Measurements from ENCODE around the gene SLC16A12. TPM values are rescaled to one million over a fixed set of nuclear protein-coding genes. Genes with fewer than 3 reads are reported as not detected.

Gene SLC16A12, protein sequence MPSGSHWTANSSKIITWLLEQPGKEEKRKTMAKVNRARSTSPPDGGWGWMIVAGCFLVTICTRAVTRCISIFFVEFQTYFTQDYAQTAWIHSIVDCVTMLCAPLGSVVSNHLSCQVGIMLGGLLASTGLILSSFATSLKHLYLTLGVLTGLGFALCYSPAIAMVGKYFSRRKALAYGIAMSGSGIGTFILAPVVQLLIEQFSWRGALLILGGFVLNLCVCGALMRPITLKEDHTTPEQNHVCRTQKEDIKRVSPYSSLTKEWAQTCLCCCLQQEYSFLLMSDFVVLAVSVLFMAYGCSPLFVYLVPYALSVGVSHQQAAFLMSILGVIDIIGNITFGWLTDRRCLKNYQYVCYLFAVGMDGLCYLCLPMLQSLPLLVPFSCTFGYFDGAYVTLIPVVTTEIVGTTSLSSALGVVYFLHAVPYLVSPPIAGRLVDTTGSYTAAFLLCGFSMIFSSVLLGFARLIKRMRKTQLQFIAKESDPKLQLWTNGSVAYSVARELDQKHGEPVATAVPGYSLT
- total RNA-seq (2014; rRNA removed; shearing (Covaris generic)), result under 0.01 and 0.12 TPM in 2 replicates

DNA sequence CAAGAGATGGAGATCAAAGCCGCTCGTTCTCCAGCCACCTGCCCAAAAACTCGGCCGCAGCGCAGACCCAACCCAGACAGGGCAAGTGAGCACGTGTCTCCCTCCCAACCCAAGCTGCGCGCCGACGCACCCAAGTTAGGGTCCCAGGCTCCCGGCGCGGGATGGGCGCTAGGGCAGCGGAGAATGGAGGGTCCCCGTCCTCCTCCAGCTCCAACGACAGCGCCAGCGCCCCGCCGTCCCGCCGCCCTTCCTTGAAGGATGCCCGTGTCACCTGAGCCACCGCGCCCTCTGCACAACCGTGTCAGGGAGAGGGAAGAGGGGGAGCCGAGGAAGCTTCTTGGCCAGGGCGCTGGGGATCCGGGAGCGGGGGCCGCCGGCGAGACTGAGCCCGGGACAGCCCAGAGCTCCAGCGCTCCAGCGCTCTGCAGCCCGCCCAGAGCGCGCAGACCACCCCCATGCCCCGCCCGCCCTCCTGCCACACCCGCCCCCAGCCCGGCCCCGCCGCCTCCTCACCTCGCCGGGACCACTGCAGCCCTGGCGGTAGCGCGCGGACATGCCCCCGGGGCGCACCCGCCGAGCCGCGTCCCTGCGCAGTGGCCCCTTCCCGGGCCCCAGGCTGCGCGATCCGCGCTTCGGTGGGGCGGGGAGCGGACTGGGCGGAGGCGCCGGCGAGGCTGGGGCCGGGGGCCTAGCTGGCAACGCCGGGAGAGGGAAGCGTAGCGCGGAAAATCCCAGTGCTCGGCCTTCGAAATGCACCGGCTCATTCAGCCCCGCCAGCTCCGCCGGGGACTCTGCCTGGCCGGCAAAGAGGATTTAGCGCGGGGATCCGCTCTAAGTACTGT lies at the start of gene SLC16A12:
Gene SLC16A12, minus strand, starts transcription at position 424 of the 842 bp plus-strand sequence. CDS start 73,016 bp downstream, outside the sequence.
- no peak for DNase-seq (ENCODE audit: low read depth)

DNA sequence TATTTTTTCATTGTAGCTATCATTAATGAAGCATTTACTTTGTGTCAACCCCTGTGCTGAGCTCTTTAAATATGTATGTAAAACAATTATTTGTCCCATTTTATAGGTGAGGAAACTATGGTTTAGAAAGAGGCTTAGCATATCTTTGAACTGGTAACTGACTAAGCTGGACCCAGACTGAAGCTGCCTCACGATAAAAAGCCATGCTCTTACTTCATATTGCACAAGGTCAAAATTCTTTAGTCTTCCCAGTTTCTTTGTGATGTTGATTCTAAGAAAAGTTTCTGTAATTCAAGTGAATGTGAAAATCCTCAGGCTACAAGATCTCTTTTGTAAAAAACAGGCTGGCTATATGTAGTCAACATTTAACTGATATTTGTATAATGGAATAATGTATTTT lies 46.6 kb upstream of the SLC16A12 start:
- no peak for DNase-seq (ENCODE audit: low read depth)

DNA sequence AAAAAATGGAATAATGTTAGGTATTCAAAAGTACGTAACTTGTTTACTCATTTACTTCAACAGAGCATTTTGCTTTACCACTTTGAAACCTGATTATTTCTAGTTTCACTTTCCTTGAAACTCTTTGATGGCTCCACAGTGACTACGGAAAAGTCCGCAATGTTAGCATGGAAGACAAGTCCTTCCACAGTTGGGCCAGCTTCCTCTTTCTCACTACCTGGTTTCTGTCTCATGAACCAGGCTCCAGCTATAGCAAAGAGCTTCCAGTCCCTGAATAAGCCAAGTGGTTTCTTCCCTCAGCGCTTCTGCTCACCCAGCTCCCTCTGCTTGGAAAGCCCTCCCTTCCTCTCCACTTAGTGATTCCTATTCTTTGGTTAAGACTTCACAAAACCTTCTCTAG lies 44.8 kb upstream of the SLC16A12 start:
- DNase-seq (ENCODE audit: low read depth), result no peak

DNA sequence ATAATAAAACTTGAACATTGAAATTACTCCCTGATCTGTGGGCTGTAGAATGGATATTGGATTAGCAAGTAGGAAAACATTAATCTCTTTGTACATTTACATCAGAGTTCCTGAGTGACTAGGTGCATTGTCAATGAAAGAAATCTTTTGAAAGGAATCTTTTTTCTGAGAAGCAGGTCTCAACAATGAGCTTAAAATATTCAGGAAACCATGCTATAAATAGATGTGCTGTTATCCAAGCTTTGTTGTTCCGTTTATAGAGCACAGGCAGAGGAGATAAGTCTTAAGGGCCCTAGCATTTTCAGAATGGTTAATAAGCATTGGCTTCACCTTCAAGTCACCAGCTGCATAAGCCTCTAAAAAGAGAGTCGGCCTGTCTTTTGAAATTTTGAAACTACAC lies 41.3 kb upstream of the SLC16A12 start:
- no peak for DNase-seq (ENCODE audit: low read depth)

DNA sequence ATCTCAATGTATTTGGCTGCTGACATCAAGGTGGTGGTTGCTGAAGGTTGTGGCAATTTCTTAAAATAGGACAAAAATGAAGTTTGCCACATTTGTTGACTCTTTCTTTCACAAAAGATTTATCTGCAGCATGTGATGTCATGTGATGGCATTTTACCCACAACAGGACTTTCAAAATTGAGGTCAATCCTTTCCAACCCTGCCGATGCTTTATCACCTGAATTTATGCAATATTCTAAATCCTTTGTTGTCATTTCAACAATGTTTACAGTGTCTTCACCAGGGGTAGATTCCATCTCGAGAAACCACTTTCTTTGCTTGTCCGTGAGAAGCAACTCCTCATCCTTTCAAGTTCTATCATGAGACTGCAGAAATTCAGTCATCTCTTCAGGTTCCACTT lies 40.6 kb upstream of the SLC16A12 start:
- DNase-seq (ENCODE audit: low read depth), result no peak

DNA sequence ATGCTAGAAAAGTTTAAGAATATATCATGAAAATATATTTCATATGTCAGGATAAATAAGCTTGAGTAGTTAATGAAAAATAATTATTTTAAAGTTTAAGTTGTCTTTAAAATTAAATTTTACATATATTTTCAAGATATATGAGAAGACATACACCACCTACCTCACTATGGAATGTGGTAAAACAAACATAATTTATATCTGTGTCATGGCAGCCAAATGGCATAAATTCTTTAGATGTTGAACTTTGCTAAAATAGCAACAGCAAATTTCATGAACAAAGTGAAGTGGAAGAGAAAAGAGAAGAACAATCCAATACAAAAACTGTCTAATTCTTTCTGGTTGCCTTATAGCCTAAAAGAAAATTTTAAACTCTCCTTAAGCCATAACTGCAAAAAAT lies 39.6 kb upstream of the SLC16A12 start:
- DNase-seq (ENCODE audit: low read depth), result no peak

DNA sequence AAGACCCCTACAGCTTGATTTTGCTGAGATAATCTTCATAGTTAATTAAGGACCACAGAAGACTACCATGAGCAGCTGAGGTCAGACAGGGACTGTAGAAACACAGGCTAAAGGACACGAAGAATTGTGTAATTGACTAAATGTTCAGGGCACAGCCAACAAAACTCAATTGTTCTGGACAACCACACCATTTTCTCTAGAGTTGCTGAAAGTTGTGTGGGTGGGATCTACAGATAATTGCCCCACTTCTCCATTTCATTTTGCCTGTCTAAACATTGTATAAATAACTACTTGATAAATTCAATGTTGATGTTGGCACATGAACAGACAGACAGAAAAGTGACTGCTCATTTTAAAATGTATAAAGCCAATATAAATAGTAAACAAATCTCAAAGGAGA lies 39.0 kb upstream of the SLC16A12 start:
- DNase-seq (ENCODE audit: low read depth), result peak; percentile 3

DNA sequence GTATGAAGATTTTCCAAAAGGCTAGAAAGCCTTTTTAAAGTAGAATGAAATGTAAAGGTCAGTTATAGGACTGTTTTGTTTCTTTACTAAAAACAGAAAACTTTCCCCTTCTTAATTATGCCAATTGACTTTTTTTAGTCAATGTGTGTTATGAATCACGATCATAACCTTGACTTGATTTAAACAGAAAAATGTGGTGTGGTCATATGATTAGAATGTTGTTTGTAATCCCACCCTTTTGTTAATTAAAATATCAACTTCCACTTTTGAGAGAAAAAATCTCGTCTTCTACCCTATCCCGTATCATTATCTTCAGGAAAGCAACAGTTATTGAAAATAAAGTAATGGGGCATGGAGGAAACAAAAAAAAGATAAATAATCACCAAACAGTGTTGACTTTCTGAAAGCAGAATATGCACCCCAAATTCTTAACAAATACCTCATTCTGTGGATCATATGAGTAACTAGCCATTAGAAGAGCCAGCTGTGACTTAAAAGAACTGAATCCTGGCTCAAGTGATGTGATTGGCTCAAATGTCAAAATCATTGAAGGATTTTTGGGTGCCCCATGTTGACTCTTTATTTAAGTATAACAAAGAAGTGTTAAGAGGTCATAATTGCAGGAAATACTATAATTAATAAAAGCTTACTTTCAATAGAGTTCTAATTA lies 32.3 kb upstream of the SLC16A12 start:
- DNase-seq (ENCODE audit: low read depth), result no peak

DNA sequence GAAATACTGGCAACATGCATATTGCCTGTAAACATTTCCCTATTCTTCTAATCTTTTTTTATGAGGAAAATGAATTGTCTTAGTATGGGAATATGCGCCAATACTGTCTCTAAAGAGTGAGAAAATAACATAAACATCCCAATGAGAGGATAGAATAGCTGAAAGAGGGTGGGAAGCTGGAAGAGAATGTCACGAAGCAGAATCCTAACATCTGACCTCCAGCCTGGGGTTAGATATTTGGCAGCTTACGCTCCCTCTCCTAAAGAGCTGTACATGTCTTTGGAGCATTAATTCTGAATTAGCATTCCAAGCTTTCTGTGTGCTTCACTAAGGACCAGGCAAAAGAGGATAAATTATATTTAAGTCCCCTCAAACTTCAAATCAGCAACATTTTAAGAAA lies 31.6 kb upstream of the SLC16A12 start:
- DNase-seq (ENCODE audit: low read depth), result no peak

DNA sequence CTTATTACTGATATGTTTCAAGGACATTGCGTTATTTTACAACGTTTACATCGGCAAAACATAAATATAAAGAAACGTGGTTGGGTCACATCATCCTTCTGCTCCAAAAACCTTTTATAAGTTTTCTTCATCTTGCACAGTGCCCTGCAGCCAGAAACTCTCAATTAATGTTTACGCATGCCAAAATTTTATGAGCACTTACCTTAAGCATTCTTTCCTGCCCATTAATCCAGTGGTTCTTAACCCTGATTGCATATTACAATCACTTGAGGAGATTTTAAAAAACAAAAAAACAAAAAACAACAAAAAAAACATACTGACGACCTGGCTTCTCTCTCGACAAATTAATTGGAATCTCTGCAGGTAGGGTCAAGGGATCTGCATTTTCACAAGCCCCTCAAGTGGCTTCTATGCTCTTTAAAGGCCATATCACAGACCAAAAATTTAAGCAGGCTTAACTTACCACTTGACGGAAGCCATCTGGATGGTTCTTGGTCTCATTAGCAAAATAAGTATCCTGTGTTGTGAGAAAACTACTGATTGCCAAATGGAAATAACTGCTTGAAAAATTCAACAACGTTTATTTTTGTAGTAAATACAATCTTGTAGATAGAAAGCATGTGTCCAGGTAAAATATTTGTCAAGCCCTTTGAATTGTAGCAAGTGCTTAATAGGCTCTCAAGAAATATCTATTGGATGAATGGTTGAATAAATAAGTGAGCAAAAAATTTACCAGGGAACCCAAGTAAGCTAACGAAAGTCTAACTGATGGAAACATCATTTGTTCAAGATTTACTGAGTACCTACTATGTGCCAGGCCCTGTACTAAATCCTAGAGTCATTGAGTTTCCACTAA lies 30.9 kb upstream of the SLC16A12 start:
- no peak for DNase-seq (ENCODE audit: low read depth)

DNA sequence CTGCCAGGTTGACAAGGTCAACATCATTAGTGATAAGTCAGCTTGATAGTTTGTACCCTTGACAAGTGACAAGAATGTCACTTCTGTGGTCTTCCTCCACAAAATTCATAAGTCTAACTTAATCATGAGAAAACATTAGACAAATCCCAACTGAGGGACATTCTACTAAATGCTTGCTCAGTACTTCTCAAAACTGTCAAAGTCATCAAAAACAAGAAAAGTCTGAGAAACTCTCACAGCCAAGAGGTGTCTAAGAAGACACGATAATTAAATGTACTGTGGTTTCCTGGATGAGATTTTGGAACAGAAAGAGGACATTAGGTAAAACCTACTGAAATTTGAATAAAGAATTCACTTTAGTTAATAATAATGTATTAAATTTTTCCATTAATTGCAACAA lies 29.8 kb upstream of the SLC16A12 start:
- no peak for DNase-seq (ENCODE audit: low read depth)

DNA sequence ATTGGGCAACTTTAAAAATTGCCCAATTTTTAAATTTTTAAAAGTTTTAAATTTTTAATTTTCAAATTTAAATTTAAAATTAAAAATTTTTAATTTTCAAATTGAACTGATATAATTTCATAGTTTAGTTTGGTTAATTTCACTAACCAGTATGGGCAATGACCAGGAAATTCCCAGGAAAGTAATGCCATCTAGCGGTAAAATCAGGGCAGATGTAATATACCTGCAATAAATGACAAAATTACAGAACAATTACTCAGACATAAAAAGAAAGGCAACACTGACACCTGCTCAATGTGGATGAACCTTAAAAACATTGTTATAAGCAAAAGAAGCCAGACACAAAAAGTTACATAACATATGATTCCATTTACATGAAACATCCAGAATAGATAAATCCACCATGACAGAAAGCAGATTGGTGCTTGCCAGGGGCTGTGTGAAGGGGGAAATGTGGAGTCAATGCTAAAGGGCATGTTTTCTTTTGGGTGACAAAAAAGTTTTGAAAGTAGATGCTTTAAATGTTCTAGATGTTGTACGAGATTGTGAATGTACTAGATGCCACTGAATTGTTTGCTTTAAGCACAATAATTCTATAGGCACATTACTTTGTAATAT lies 28.6 kb upstream of the SLC16A12 start:
- peak; percentile 48 for DNase-seq (ENCODE audit: low read depth)

DNA sequence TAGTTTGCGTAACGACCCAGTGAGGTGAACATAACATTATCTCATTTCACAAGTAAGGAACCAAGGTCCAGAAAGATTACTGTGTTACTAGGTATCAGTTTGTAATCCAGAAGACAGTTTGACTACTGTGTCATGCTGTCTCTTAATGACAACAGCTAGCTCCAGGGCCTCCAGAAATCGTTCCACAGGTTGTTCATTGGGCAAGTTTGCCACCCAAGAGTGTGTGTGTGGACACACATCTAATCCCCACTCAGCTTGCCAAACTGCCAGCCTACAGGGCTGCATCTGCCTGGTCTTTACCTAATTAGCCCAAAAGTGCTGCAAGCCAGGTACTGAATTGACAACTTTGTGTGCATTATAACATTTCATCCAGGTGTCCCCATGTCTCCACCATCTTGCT lies 27.9 kb upstream of the SLC16A12 start:
- DNase-seq (ENCODE audit: low read depth), result no peak

DNA sequence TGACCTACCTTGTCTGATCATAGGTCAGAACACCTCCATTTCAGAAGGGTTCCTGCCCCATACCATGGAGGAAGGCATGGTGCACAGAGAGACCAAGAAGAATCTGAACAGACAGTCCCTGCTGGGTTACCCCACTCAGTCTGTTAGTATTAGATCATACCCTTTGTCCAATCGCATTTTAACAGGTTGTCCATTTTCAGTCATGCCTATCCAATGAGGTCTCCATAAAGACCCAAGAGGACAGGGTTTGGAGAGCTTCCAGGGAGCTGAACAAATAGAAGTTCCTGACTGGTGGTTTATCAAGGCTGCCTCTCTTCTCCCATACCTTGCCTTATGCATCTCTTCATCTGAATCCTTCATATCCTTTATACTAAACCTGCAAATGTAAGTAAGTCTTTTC lies 21.2 kb upstream of the SLC16A12 start:
- DNase-seq (ENCODE audit: low read depth), result no peak

DNA sequence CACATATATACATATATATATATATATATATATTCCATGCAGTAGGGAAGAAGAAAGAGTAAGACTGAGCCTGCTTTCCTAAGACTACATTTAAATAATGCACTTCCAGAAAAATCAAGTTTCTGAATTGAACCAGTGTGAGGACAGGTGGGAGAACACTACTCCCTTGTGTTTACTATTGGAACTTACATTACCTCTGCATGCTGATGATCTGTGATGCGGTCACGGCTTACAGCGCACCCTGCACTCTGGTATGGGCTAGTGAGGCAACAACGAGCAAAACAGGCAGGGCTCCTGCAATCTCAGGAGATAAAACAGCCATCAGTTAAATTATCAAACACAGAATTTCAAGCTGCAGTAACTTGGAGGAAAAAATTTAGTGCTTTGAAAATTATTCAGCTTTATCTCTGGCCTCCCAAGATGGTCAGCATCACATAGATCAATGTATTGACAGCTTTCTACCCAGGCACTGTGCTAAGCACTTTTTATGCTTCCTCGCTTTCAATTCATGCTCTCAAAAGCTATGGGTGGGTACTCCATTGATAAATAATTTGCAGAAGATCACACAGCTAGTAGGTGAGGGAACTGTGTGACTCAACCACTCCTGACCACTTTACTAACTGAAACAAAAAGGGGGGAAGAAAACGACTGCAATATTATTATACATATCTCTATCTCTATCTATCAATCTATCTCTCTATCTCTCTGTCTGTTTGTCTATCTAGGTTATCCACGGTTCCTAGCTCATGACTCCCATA lies 20.5 kb upstream of the SLC16A12 start:
- DNase-seq (ENCODE audit: low read depth), result peak; percentile 21

DNA sequence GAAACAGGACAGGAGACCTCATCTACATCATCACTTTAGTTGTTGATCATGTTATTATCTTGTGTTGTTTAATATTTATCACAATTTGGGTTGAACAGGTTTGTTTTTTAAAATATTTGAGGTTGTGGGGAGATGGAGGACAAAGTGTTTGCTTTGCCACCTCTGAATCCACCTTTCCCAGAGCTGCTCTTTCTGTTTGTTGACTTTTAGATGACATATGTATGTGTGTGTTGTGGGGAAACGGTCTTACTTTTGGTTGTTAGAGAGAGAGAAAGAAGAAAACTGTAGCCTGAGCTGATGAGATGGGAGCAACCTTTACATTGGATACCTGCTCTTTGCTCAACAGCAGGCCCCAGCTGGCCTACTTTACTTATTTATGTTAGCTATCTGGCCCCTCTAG lies 19.0 kb upstream of the SLC16A12 start:
- no peak for DNase-seq (ENCODE audit: low read depth)

DNA sequence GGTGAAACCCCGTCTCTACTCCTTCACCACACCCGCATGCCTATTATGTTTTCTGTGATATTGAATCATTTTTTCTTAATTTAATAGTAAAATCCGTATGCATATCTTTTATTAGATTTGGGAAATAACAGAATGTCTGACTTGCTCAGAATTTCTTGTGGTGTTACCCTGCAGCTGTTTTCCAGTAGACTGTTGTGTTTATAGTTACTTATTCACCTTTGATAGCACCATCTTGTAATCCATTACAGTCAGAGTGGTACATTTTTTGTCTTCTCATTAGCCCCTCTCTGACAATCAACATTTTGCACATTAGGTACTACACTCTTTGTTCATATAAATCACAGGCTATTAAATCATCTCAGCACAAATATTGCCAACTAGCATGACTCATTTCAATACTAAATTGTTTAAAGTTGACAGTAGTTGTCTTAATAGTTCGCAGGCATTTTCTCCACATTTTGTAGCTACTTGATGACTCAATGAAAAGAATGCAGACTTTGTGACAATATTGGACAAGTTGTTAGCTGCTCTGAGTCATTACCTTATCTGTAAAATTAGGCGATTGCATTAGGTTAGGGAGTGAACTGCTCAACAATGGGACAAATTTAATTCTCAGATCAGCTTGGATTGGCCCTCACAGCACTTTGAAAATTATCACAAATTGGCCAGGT lies 17.8 kb upstream of the SLC16A12 start:
- DNase-seq (ENCODE audit: low read depth), result peak; percentile 86

DNA sequence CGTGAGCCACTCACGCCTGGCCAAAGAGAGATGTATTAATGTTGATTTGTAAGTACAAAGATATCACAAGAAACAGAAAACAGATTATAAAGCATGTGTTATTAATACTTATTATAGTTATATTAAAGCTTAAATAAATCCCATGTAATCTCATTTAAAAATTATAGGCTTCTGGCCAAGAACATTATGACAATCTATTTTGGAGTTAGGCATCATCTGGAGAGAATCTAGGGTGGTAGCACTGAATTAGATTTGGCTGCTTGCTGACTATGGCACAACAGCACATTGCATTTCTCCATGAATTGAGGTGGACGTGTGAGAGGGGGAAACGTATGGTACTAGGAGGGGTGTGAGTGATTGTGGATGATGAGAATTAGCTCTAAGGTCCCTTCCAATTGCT lies 16.8 kb upstream of the SLC16A12 start:
- DNase-seq (ENCODE audit: low read depth), result no peak

DNA sequence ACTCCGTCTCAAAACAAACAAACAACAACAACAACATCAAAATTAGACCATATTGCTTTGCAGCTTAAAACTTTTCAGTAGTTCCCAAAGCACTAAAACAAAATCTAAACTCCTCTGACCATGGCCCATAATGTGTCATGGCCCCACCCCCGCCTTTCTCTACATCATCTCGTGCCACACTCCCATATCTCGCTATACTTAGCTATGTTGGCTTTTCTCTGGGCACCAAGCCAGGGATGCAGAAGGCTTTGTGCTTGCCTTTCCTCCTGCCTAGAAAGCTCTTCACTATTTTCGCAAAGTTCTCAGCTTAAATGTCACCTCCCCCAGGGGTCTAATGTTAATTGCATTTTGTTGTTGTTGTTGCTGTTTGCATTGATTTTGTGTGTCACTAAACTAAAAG lies 15.1 kb upstream of the SLC16A12 start:
- DNase-seq (ENCODE audit: low read depth), result peak; percentile 74
